GM12878 (cell line): ENCODE measurements around the gene UIMC1. TPM values are rescaled to one million over a fixed set of nuclear protein-coding genes. Genes with fewer than 3 reads are reported as not detected.

Experiments
- ATAC-seq: fragments of 200-7000 bp; cut with Tn5 transposase; 3 replicates; pipeline ENCODE4 v1.9.1; 2020; ENCODE audit warnings: mild to moderate bottlenecking, moderate library complexity
- BruUV-seq: library from RNA; stranded (reverse); fragments of 400-500 nt; replicated peaks from 2 replicates; lab custom pipeline; 2021; lab: Mats Ljungman, UMichigan
- CTCF ChIA-PET: fragments of 300-600 bp; sonication (Branson Sonifier 250); formaldehyde crosslinking; extraction: SDS; loops from one replicate; lab custom pipeline; 2021; ENCODE audit warnings: inconsistent platforms; lab: Yijun Ruan, JAX
- POLR2A ChIA-PET: fragments of 350-600 bp; formaldehyde crosslinking; extraction: SDS; loops from one replicate; lab custom pipeline; 2021; ENCODE audit warnings: inconsistent platforms; lab: Charles Lee
- RAD21 ChIA-PET: fragments of 300-600 bp; sonication (Branson Sonifier 250); formaldehyde crosslinking; loops from one replicate; lab custom pipeline; 2023; ENCODE audit warnings: antibody characterized with exemption; ENCODE audit not compliant: unreplicated experiment; lab: Charles Lee
- SMC1A ChIA-PET: fragments of 300-600 bp; sonication (Branson Sonifier 250); formaldehyde crosslinking; loops from one replicate; lab custom pipeline; 2023; ENCODE audit not compliant: unreplicated experiment, uncharacterized antibody; lab: Charles Lee
- DNase-seq: peaks from one replicate; pipeline ENCODE4 v3.0.0-alpha.2; 2011; ENCODE audit warnings: low read depth, low spot score
- FAIRE-seq: peaks from 3 replicates; lab custom pipeline; 2011; peaks lifted over from hg19 to GRCh38; lab: Jason Lieb, UNC
- H2AFZ ChIP-seq: 2 replicates; pipeline ENCODE4 v1.6.0; 2011; ENCODE audit warnings: low read depth, low read length, control low read depth; ENCODE audit not compliant: control insufficient read depth
- H3K27ac ChIP-seq: 2 replicates; pipeline ENCODE4 v1.5.1; 2011; ENCODE audit warnings: control low read depth; ENCODE audit not compliant: control insufficient read depth, insufficient read depth
- H3K27me3 ChIP-seq, 2 experiments: replicated peaks in 1 of 2; 2 replicates each; pipeline versions ENCODE4 v1.6.0 to v1.6.1; 2011; ENCODE audit warnings: low read length in 1 of 2; ENCODE audit not compliant: control insufficient read depth in 2 of 2, insufficient read depth in 2 of 2
- H3K36me3 ChIP-seq, 2 experiments: 2 replicates each; pipeline ENCODE4 v1.5.1; 2011; ENCODE audit warnings: low read length in 1 of 2; ENCODE audit not compliant: control insufficient read depth in 2 of 2, insufficient read depth in 2 of 2
- H3K4me1 ChIP-seq: 2 replicates; pipeline ENCODE4 v1.6.1; 2011; ENCODE audit warnings: mild to moderate bottlenecking, low read length, moderate library complexity, mixed read lengths; ENCODE audit not compliant: control insufficient read depth, insufficient read depth
- H3K4me2 ChIP-seq: 2 replicates; pipeline ENCODE4 v1.6.0; 2011; ENCODE audit warnings: control low read depth; ENCODE audit not compliant: control insufficient read depth, insufficient read depth
- H3K4me3 ChIP-seq: fragments of 200-600 bp; sonication (generic); 2 replicates; pipeline ENCODE4 v1.5.1; 2016
- H3K79me2 ChIP-seq: 2 replicates; pipeline ENCODE4 v1.6.0; 2011; ENCODE audit warnings: low read length; ENCODE audit not compliant: control insufficient read depth, insufficient read depth
- H3K9ac ChIP-seq: 2 replicates; pipeline ENCODE4 v1.8.0; 2011; ENCODE audit warnings: low read length, control low read depth, mixed read lengths; ENCODE audit not compliant: control insufficient read depth, insufficient read depth
- H3K9me3 ChIP-seq: replicated peaks from 3 replicates; pipeline ENCODE4 v1.5.1; 2011; ENCODE audit warnings: mild to moderate bottlenecking, low read length; ENCODE audit not compliant: control insufficient read depth, insufficient read depth
- H4K20me1 ChIP-seq: 2 replicates; pipeline ENCODE4 v1.6.0; 2011; ENCODE audit not compliant: control insufficient read depth, insufficient read depth
- E4F1 ChIP-seq: fragments of 450-650 bp; IDR thresholded peaks from 2 replicates; pipeline ENCODE4 v1.6.1; 2018; ENCODE audit warnings: borderline replicate concordance, mild to moderate bottlenecking; ENCODE audit not compliant: partially characterized antibody
- EGR1 ChIP-seq, 2 experiments: IDR thresholded peaks; 1 replicate in 1 of 2; 2 replicates in 1 of 2; pipeline ENCODE4 v1.6.1; 2011 to 2012; ENCODE audit warnings: low read depth in 2 of 2, low read length in 2 of 2, borderline replicate concordance in 1 of 2, mild to moderate bottlenecking in 1 of 2, moderate library complexity in 1 of 2
- ELK1 ChIP-seq: IDR thresholded peaks from 2 replicates; pipeline ENCODE4 v1.6.1; 2012; ENCODE audit warnings: low read depth, low read length, improper control_type of control experiment
- FOS ChIP-seq: IDR thresholded peaks from 3 replicates; pipeline ENCODE4 v1.6.1; 2011; ENCODE audit warnings: borderline replicate concordance; ENCODE audit not compliant: insufficient read length; ENCODE audit errors: extremely low read depth
- IKZF2 ChIP-seq, 2 experiments: fragments of 450-650 bp; IDR thresholded peaks; 2 replicates each; pipeline ENCODE4 v1.6.1; 2017; ENCODE audit warnings: mild to moderate bottlenecking in 2 of 2, moderate library complexity in 2 of 2
- MAX ChIP-seq: IDR thresholded peaks from 2 replicates; pipeline ENCODE4 v1.6.1; 2012; ENCODE audit warnings: low read depth, low read length, improper control_type of control experiment
- MLLT1 ChIP-seq: fragments of 450-650 bp; IDR thresholded peaks from 2 replicates; pipeline ENCODE4 v1.6.1; 2016; ENCODE audit warnings: mild to moderate bottlenecking
- NR2F1 ChIP-seq: fragments of 450-650 bp; conservative IDR thresholded peaks from 2 replicates; pipeline ENCODE4 v1.6.1; 2017; ENCODE audit warnings: mild to moderate bottlenecking
- PML ChIP-seq: IDR thresholded peaks from 2 replicates; pipeline ENCODE4 v1.6.1; 2012; ENCODE audit warnings: low read length, inconsistent platforms
- RCOR1 ChIP-seq: conservative IDR thresholded peaks from 2 replicates; pipeline ENCODE4 v1.6.1; 2012; ENCODE audit warnings: low read depth, low read length, improper control_type of control experiment
- WRNIP1 ChIP-seq: IDR thresholded peaks from 2 replicates; pipeline ENCODE4 v1.6.1; 2011; ENCODE audit warnings: low read depth, low read length, improper control_type of control experiment, borderline replicate concordance
- ZNF24 ChIP-seq: fragments of 450-650 bp; IDR thresholded peaks from 2 replicates; pipeline ENCODE4 v1.6.1; 2017; ENCODE audit warnings: antibody characterized with exemption, mild to moderate bottlenecking
- WGBS: methylation state at CpG from one replicate; pipeline ENCODE4 v1.1.6; 2016; ENCODE audit warnings: low lambda C conversion rate; ENCODE audit not compliant: insufficient replicate concordance, insufficient coverage; ENCODE audit errors: missing lambda C conversion rate; 5-methylcytosine and 5-hydroxymethylcytosine counted together
- in situ Hi-C: fragments of 300-500 bp; cut with MboI; formaldehyde crosslinking; loops from 9 replicates; pipeline ENCODE4 v1.14.3; 2018; ENCODE audit warnings: mixed read lengths
- intact Hi-C: fragments of 100-400 bp; cut with micrococcal nuclease; formaldehyde crosslinking; loops from one replicate; pipeline ENCODE4 v1.14.2; 2022; ENCODE audit not compliant: unreplicated experiment
- polyA plus RNA-seq, 11 experiments: library from polyadenylated mRNA; depleted of rRNA in 4 of 11; unstranded in 6 of 11; stranded (reverse) in 5 of 11; fragments of >200 nt; fragmentation: Nextera tagmentation in 4 of 11; fragmentation: Illumina TruSeq in 1 of 11; extraction: Ambion mirVana in 4 of 11; extraction: Trizol in 1 of 11; gene quantifications; 1 replicate in 1 of 11; 2 replicates in 10 of 11; pipeline versions ENCODE4 v1.2.1 to v1.2.3, GENCODE V29; 2011 to 2016; ENCODE audit warnings: inconsistent platforms in 2 of 11, missing spikeins in 2 of 11, low read depth in 1 of 11
- total RNA-seq, 4 experiments: library from RNA; depleted of rRNA in 3 of 4; stranded (reverse); fragments of >200 nt in 3 of 4; fragmentation: Illumina TruSeq in 1 of 4; extraction: Trizol in 1 of 4; gene quantifications; 2 replicates each; pipeline versions ENCODE4 v1.2.1 to v1.2.3, GENCODE V29; 2013 to 2021

The UIMC1 gene
- total and polyA plus RNA-seq, 10 of the 15 experiments (the other 5 are each of a cell fraction or from before 2014, with no cell fraction given), result 16.2 to 51.4 (median 32.7) TPM

GRCh38 chr5:176938472-176938871, 68.1 kb downstream of the UIMC1 start:
- DNase-seq, result no peak
- Histone ChIP-seq H3K27me3 (no peaks in the 10 kb centered on the region), H3K9ac (no peak overlapping the region), H4K20me1 (no peaks in the 10 kb centered on the region; the same call in 1 of the 2 replicates), H3K4me1 (no peaks in the 10 kb centered on the region), H3K9me3 (no peaks in the 10 kb centered on the region), H3K79me2 (no peaks in the 10 kb centered on the region), H3K27ac (no peak overlapping the region), H3K4me2 (no peak overlapping the region), H3K36me3 (peaks cover 3 to 11% of the 10 kb centered on the region in 2 experiments), H3K4me3 (no peak overlapping the region), H2AFZ (no peak overlapping the region)
- TF ChIP-seq IKZF2 (IDR thresholded peaks at IDR 0.05) (no peak), FOS (no peak), MAX (no peak)
- in situ Hi-C loops, result no loop called here
- ChIA-PET CTCF (interaction anchor here (0.7 to 0.8 kb wide), 2 partner anchors 174 to 278 kb away, joined by 3 to 4 read pairs; no protein-coding TSS in a partner anchor), POLR2A (interaction anchor here (0.6 to 1.6 kb wide), 3 partner anchors 9 to 432 kb away, joined by 3 to 7 read pairs (median 4); no protein-coding TSS in a partner anchor), SMC1A (interaction anchor here (0.6 to 1.5 kb wide), 3 partner anchors 9 to 278 kb away, joined by 3 read pairs; no protein-coding TSS in a partner anchor), RAD21 (interaction anchor here (0.7 kb wide), 1 partner anchor 37 kb away, joined by 7 read pairs; no protein-coding TSS in a partner anchor)
- intact Hi-C loops, result no loop called here
- FAIRE-seq, result no peak
- WGBS, result 94% methylated on average over 1 of the region's 1 CpG
- no peak for ATAC-seq
- BruUV-seq, result no TSS peak

GRCh38 chr5:176935017-176935416, 71.6 kb downstream of the UIMC1 start:
- Histone ChIP-seq H3K4me2 (no peak overlapping the region), H3K36me3 (peaks cover 1 to 15% of the 10 kb centered on the region in 2 experiments), H2AFZ (no peak overlapping the region), H3K79me2 (no peaks in the 10 kb centered on the region), H3K4me3 (no peak overlapping the region), H3K27ac (no peak overlapping the region), H3K4me1 (no peaks in the 10 kb centered on the region), H3K9me3 (no peaks in the 10 kb centered on the region), H3K27me3 (no peaks in the 10 kb centered on the region), H3K9ac (no peak overlapping the region), H4K20me1 (no peaks in the 10 kb centered on the region)
- FAIRE-seq (no peak), DNase-seq (no peak), ATAC-seq (no peak)
- BruUV-seq, result no TSS peak
- ChIA-PET POLR2A (no interaction called here), RAD21 (no interaction called here), SMC1A (interaction anchor here (0.8 to 0.9 kb wide), 2 partner anchors 9 to 25 kb away, joined by 3 to 4 read pairs; no protein-coding TSS in a partner anchor), CTCF (no interaction called here)
- in situ Hi-C loops (no loop called here), intact Hi-C loops (no loop called here)
- 100% methylated on average over 1 of the region's 1 CpG for whole genome bisulfite sequencing
- no peak for TF ChIP-seq ZNF24
- no peak for TF ChIP-seq E4F1
- TF ChIP-seq RCOR1, result no peak
- no peak for TF ChIP-seq ELK1
- TF ChIP-seq NR2F1, result no peak
- TF ChIP-seq MLLT1, result no peak
- TF ChIP-seq EGR1 (IDR thresholded peaks at IDR 0.05; ENCODE audit: borderline replicate concordance in 1 of 2, low read depth in 2 of 2, low read length in 2 of 2), result no peak
- no peak for TF ChIP-seq PML
- no peak for TF ChIP-seq WRNIP1
